Activated CD8-positive, alpha-beta memory T cell treated with anti-CD3 and anti-CD28 coated beads, Interleukin-2, amount 50 U/mL, for 24 hours (primary cell): ENCODE data around the gene CALR3.
A peak's percentile ranks its signal among the peaks of the same experiment; 100 is the strongest.
"Not testable (repeated sequence)": the region's sequence is repeated elsewhere in the genome, so short reads cannot be mapped to it uniquely, and the experiment has no call there.

Experiments used
- DNase-seq: peaks from one replicate; pipeline ENCODE4 v3.0.0-alpha.2; 2020; ENCODE audit errors: extremely low read depth

CALR3 gene, protein sequence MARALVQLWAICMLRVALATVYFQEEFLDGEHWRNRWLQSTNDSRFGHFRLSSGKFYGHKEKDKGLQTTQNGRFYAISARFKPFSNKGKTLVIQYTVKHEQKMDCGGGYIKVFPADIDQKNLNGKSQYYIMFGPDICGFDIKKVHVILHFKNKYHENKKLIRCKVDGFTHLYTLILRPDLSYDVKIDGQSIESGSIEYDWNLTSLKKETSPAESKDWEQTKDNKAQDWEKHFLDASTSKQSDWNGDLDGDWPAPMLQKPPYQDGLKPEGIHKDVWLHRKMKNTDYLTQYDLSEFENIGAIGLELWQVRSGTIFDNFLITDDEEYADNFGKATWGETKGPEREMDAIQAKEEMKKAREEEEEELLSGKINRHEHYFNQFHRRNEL

DNA sequence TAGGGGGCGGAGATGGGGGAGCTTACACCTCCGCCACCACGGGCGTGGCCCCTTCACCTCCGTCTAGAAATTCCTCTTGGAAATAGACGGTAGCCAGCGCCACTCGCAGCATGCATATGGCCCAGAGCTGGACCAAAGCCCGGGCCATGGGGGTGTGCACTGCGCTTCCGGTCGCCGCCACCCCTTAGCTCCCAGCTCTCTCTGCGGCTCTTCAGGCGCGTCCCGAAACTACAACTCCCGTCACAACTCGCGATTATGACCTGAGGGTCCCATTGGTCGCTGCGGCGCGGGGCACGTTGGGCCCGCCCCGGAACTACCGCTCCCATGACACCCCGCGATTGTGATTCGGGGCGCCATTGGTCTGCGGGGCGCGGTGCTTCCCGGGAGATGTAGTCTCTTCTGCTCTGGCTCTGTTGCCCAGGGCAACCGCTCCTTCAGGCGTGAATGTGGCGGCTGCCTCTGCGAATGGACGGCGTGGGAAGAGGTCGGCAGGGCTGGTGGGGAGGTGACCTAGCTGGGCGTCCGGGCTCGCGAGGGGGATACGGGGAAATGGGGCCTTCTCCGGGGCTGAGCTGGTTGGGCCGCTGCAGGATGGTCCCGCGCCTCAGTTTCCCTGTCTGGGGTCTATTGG, at the start of gene CALR3, which contains the start of gene C19orf44:
Gene CALR3 (minus strand): TSS at position 186 of the 631 bp plus-strand sequence. CDS start 38 bp downstream, at position 148.
Gene C19orf44 (plus strand): TSS at position 413 of the 631 bp plus-strand sequence. CDS start 4,399 bp downstream, outside the sequence.
- peak; percentile 91 for DNase-seq

- no peak for DNase-seq
Observed at GRCh38 chr19:16544473-16545231, 48.7 kb upstream of the CALR3 start.

GRCh38 chr19:16543734-16544133, 47.8 kb upstream of the CALR3 start:
- not testable (repeated sequence) for DNase-seq

DNA sequence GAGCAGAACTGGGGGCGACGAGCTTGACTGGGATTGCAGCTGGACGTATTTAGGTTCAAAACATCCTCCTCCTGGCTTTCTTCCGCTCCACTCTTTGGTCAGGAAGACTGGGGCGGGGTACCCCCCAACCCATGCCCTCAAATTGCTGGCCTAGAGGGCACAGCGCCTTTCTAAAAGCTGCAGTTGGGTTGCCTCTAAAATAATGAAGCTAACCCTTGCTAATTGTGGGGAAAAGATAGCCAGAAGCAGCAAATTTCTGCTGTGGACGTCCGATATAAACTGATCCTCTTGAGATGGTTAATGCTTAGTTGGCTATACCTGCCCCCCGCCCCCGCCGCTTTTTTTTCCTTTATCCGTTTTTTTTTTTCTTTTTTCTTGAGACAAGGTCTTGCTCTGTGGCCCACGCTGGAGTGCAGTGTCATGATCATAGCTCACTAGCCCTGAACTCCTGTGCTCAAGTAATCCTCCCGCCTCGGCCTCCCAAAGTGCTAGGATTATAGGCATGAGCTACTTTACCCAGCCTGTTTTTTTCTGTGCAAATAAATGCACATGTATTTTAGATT, 47.0 kb upstream of the CALR3 start:
- DNase-seq: no peak

- DNase-seq: peak; percentile 82
Observed at GRCh38 chr19:16542045-16542909, 46.3 kb upstream of the CALR3 start, which contains the start of gene CHERP. Gene CHERP (minus strand): TSS chr19:16542437. CDS start chr19:16542378, 59 bp downstream.

DNA sequence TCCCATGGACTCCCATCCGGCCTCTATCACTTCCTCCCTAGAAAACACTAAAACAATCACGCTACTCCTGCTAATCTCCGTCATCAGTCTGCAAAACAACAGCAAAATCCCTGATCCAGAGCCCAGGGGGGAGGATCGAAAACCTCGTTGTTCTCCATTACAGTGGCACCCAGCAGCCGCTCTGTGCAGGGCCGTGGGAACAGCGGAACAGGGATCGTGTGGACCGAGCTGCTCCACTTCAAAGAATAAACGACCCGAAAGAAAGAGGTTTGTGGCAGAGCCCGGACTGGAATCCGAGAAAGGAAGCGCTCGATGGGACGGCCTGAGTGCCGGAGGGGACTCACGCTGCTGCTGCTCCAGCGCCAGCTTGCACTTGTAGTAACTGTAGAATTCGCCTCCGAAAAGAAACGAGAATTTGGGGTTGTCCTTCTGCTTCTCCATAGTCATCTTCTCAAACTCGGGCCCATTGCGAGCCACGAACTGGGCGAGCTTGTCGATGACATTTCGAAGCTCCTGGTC, 45.6 kb upstream of the CALR3 start:
- no peak for DNase-seq

- DNase-seq: no peak
Observed at GRCh38 chr19:16540948-16541347, 45.0 kb upstream of the CALR3 start.

GRCh38 chr19:16537111-16537510, 41.1 kb upstream of the CALR3 start:
- no peak for DNase-seq

DNA sequence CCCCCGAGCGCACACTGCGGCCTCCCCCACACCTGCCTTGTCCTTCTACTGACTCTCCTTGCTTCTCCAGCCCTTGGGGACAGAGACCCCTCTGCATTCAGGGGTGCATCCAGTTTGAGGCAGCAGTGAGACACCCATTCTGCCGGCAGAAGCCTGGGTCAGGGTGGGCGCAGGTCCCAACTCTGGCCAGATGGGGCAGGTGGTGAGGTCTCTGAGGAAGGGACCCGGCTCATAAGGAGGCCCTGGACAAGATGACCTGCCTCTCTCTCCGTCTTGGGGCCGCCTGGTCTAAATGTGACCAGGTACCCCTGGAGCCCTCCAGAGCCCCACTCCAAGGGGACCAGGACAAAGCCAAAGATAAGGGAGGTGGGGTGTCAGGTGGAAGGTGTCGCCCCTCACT, 40.2 kb upstream of the CALR3 start:
- DNase-seq: no peak

GRCh38 chr19:16535381-16535780, 39.4 kb upstream of the CALR3 start:
- no peak for DNase-seq

- no peak for DNase-seq
Observed at GRCh38 chr19:16532440-16533234, 36.7 kb upstream of the CALR3 start.

GRCh38 chr19:16531380-16531669, 35.4 kb upstream of the CALR3 start:
- DNase-seq: no peak

DNA sequence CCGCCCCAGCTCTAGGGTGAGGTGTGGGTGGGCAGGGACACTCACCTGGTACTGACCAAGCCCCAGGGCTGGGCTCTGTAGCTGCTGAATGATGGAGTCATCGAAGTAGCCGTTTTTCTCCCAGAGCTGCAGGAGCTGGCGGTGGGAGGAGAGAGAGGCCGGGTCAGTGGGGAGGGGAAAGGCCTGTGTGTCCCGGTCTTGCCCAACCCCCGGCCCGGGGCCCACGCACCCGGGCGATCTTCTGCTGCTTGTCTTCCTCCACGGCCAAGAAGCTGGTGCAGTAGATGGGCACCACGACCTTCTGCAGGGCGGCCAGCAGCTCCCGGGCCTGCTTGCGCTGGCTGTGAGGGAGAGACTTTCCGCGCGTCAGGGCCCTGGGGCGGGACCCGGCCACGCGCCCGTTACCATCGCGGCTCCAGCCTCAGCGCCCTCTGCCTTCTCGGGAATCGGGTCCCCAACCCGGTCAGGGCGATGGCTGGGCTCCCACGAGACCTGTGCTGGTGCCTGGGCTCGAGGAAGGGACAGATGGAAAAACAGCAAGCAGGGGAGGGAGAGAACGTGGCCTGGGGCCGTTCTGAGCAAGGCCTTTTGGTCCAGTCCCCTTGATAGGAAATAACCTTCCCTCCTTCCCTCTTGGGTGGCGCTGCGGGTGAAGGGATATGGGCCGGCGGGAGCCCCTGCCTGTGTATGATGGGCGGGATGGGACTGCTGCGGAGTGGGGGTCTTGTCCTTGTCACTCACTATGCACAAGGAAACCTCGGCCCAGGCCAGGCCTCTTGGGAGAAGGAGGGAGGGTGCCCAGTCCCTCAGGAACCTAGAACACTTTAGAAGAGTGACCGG, 34.8 kb upstream of the CALR3 start:
- DNase-seq: no peak

DNA sequence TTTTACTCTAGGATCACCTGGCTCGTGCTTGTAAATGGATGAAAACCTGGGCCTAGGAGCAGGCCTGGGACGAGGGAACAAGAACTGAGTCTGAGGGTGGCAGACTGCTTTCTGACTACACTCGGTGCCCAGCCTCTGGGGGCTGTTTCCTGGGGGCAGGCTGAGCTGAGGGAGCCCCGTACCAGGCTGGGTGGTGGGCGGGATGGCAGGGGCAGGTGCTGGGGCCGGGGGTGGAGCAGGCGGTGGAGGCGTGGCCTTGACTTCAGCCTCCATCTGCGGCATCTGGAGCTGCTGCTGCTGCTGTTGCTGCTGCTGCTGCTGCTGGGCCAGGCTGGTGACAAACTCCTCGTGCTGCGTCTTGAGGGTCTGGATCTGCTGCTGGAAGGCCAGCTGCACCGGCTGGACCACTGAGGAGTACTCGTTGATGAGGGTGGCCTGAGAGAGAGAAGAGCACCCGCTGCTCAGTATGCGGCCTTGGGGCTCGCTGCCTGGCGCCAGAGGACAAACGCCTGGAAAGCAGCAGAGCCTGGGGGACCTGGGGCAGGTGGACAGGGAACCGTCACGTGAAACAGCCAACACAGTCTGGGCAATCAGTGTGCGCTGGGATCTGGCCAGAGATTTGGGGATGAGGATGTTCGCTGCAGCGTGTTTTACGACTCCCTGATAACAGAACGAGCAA, 33.6 kb upstream of the CALR3 start:
- DNase-seq: no peak

DNA sequence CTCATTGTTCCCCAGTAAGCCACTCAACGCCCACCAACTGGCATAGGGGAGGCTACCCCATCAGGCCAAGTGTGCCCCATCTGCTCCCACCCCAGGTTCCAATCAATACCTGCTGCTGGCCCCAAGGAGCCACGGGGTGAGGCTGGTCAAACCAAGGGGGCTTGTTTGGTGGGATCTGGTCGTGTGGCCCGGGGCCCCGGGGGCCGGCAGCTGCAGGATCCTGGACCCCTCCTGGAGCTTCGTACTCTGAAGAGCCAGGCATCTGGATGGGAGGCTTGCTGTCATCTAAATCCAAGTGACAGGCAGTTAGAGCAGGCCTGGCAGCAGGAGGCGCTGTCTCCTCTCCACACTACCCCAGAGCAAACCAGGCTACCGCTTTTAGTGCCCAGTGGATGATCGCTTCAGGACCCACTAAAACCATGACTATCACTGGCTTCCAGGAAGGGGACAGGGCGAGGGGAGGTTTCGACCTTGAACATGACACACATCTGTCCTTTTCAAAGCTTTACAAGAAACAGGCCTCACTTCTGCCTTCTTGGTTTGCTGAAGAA, 32.1 kb upstream of the CALR3 start:
- no peak for DNase-seq

DNA sequence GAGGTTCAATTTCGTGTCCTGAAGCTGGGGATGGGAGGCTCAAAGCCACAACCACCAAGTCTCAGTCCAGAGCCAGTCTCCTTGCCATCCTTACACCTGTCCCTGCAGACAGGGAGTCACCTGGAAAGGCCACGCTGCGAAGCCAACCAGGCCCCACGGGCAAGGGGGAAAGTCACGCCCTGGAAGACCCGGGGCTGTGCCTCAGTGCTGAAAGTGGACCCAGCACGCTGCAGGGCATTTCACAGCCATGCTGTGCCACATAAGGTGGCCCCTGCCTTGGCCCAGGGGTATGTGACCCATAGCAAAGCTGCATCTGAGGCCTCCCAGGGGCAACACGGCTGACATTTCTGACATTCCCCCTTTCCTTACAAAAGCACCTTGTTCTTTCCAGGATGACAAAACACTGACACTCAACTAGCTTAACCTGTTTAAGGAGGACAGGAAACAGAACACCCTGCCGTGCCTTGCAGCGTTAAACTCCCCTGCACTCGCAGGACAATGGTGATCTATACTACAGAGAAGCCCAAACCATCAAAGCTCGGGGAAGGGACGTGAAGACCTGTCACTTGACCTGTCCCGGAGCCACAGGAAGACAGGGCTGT, 31.5 kb upstream of the CALR3 start:
- DNase-seq: no peak

- DNase-seq: no peak
Observed at GRCh38 chr19:16525751-16526481, 29.9 kb upstream of the CALR3 start.
